Endodermal cell (in vitro differentiated cells): ENCODE measurements around the gene FXYD3. TPM values are rescaled to one million over a fixed set of nuclear protein-coding genes. Genes with fewer than 3 reads are reported as not detected.

ENCODE experiments used
- DNase-seq: peaks from one replicate; pipeline ENCODE4 v3.0.0-alpha.2; 2017
- H3K27ac ChIP-seq: 2 replicates; pipeline ENCODE4 v1.5.1; 2013; ENCODE audit warnings: mild to moderate bottlenecking, low read depth, low read length, moderate library complexity
- H3K27me3 ChIP-seq: 2 replicates; pipeline ENCODE4 v1.6.1; 2013; ENCODE audit warnings: mild to moderate bottlenecking, low read length, moderate library complexity; ENCODE audit not compliant: insufficient read depth, control insufficient read depth, poor library complexity, severe bottlenecking
- H3K36me3 ChIP-seq: 2 replicates; pipeline ENCODE4 v1.7.0; 2013; ENCODE audit warnings: mild to moderate bottlenecking, low read length, moderate library complexity; ENCODE audit not compliant: control insufficient read depth, insufficient read depth
- H3K4me1 ChIP-seq: one replicate; pipeline ENCODE4 v1.7.0; 2013; ENCODE audit warnings: low read length; ENCODE audit not compliant: control insufficient read depth, insufficient read depth
- H3K4me3 ChIP-seq: 2 replicates; pipeline ENCODE4 v1.5.1; 2013; ENCODE audit warnings: mild to moderate bottlenecking, low read length, moderate library complexity
- H3K9ac ChIP-seq: 2 replicates; pipeline ENCODE4 v1.6.1; 2013; ENCODE audit warnings: mild to moderate bottlenecking, low read length, moderate library complexity; ENCODE audit not compliant: poor library complexity, severe bottlenecking; ENCODE audit errors: extremely low read depth
- H3K9me3 ChIP-seq: 2 replicates; pipeline ENCODE4 v1.6.1; 2013; ENCODE audit warnings: mild to moderate bottlenecking, low read length, moderate library complexity; ENCODE audit not compliant: control insufficient read depth
- H3K27ac Mint-ChIP-seq: 2 replicates; pipeline ENCODE4 v1.8.0; 2020; ENCODE audit warnings: mixed read lengths
- H3K27me3 Mint-ChIP-seq: 2 replicates; pipeline ENCODE4 v1.8.0; 2021; ENCODE audit warnings: mild to moderate bottlenecking, mixed read lengths; ENCODE audit not compliant: insufficient read depth
- H3K36me3 Mint-ChIP-seq: 2 replicates; pipeline ENCODE4 v1.8.0; 2020; ENCODE audit warnings: low read depth, mixed read lengths
- H3K4me1 Mint-ChIP-seq: 2 replicates; pipeline ENCODE4 v1.8.0; 2020; ENCODE audit warnings: mixed read lengths
- H3K4me3 Mint-ChIP-seq: 2 replicates; pipeline ENCODE4 v1.8.0; 2020; ENCODE audit warnings: mild to moderate bottlenecking, moderate library complexity, mixed read lengths
- H3K9me3 Mint-ChIP-seq: 2 replicates; pipeline ENCODE4 v1.8.0; 2020; ENCODE audit warnings: mild to moderate bottlenecking, mixed read lengths
- CTCF ChIP-seq: fragments of 200-600 bp; sonication (generic); conservative IDR thresholded peaks from 2 replicates; pipeline ENCODE4 v1.5.0; 2021; ENCODE audit warnings: antibody characterized with exemption, mild to moderate bottlenecking
- WGBS, 2 experiments: methylation state at CpG; one replicate each; pipeline versions ENCODE4 v1.1.5 to v1.1.7; 2013; ENCODE audit warnings: missing lambda C conversion rate in 2 of 2, mixed read lengths in 1 of 2; ENCODE audit not compliant: insufficient coverage in 1 of 2, insufficient read length in 1 of 2; 5-methylcytosine and 5-hydroxymethylcytosine counted together
- total RNA-seq, 2 donors: library from RNA; stranded (reverse); fragmentation: NEBNext Ultra II Directional in 1 of 2; extraction: Animal tissue kit (Norgen Biotek cat#: 25700) in 1 of 2; gene quantifications; 2 replicates in 1 of 2; 3 replicates in 1 of 2; pipeline ENCODE4 v1.2.1, GENCODE V29; 2021

The FXYD3 gene
- total RNA-seq, 2 donors from 2014 or later, result not detected

DNA sequence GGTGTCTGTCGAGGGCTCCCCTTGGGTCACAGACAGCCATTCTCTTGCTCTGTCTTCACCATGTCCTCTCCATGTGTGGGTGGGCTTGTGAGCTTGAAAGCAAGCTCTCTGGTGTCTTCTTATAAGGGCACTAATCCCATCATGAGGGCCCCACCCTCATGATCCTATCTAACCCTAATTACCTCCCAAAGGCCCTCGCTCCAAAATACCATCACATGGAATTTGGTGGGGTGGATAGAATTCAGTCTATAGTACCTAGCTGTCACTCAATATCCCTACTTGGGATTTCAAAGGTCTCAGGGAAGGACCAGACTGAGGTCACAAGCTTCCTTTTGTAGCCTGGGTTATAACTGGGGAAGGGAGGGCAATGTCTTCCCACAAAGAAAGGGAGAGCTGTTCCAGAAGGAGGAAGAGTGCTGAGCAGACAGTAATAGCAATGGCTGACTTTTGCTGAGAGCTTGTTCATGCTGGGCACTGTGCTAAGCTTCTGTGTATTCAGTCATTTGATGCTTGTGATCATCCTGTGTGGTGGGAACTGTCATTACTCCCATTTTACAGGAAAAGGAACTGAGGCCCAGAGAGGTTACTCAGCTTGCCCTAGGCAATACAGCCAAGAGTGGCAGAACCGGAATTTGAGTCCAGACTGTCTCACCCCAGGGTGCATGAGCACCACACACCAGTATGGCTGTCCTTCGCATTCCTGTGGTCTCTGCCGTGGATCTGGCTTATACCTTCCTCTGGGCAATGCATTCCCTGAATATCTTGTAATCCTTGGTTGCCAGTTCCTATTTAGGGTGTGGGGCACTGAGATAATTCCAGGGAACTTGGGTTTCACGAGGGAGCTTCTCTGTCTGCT, 47.1 kb downstream of the FXYD3 start:
- no peak overlapping the region for H3K4me3 ChIP-seq
- no peak overlapping the region for H3K27ac Mint-ChIP-seq
- H3K9me3 Mint-ChIP-seq, result peaks cover 23% of the 10 kb centered on the region
- H3K4me1 Mint-ChIP-seq, result no peaks in the 10 kb centered on the region
- no peak overlapping the region for H3K27ac ChIP-seq
- WGBS, 2 experiments, result 85 to 90% methylated on average over 4 to 5 of the region's 6 CpGs
- DNase-seq, result no peak
- peaks cover 63% of the 10 kb centered on the region for H3K36me3 Mint-ChIP-seq
- no peak overlapping the region for H3K9ac ChIP-seq
- TF ChIP-seq CTCF, result no peak
- peaks cover 27% of the 10 kb centered on the region for H3K9me3 ChIP-seq
- no peaks in the 10 kb centered on the region for H3K27me3 Mint-ChIP-seq
- no peaks in the 10 kb centered on the region for H3K27me3 ChIP-seq
- H3K36me3 ChIP-seq, result no peaks in the 10 kb centered on the region
- H3K4me1 ChIP-seq, result no peaks in the 10 kb centered on the region
- H3K4me3 Mint-ChIP-seq, result no peak overlapping the region

DNA sequence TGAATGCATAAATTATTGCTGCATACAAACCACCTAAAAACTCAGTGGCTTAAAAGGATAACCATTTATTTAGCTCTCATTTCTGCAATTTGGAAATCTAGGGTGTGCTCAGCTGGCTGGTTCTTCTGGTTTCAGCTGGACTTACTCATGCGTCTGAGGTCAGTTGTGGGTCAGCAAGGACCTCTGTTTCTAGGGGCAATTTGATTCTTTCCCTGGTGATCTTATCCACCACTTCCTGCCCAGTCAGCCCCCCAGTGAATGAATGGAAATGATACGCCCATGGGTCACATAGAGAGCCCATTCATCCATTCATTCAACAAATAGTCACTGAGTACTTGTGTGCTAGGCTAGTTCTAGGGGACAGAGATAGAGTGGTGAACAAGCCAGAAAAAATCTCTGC, 48.8 kb downstream of the FXYD3 start:
- Mint-ChIP-seq H3K4me3 (no peak overlapping the region), H3K9me3 (peaks cover 23% of the 10 kb centered on the region), H3K27me3 (no peaks in the 10 kb centered on the region), H3K4me1 (no peaks in the 10 kb centered on the region), H3K36me3 (peaks cover 55% of the 10 kb centered on the region), H3K27ac (no peak overlapping the region)
- DNase-seq, result no peak
- Histone ChIP-seq H3K4me1 (no peaks in the 10 kb centered on the region), H3K9ac (no peak overlapping the region), H3K27me3 (no peaks in the 10 kb centered on the region), H3K9me3 (peaks cover 27% of the 10 kb centered on the region), H3K36me3 (no peaks in the 10 kb centered on the region), H3K4me3 (no peak overlapping the region), H3K27ac (no peak overlapping the region)
- TF ChIP-seq CTCF, result no peak
- WGBS, 2 experiments, result 98 to 100% methylated on average over 1 to 2 of the region's 2 CpGs

DNA sequence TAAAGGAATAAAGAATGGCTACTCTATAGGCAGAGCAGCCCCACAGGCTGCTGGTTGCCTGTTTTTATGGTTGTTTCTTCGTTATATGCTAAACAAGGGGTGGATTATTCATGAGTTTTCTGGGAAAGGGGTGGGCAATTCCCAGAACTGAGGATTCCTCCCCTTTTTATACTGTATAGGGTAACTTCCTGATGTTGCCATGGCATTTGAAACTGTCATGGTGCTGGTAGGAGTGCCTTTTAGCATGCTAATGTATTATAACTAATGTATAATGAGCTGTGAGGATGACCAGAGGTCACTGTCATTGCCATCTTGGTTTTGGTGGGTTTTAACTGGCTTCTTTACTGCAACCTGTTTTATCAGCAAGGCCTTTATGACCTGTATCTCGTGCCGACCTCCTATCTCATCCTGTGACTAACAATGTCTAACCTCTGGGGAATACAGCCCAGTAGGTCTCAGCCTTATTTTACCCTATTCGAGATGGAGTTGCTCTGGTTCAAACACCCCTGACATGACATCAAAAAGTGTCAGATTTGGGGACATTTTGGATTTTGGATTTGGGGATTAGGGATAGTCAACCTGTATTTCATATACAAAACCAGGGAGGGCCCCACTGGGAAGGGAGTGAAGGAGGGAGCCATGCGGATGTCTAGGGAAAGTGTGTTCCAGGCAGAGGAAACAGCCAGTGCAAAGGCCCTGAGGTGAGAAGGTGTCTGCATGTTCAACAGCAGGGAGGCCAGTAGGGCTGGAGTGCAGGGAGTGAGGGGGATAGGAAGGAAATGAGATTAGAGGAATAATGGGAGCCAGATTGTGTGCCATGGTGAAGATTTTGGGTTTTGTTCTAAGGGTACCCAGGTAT, 49.8 kb downstream of the FXYD3 start:
- WGBS, 2 experiments, result 75 to 98% methylated on average over 4 to 5 of the region's 5 CpGs
- H3K36me3 ChIP-seq, result no peaks in the 10 kb centered on the region
- Mint-ChIP-seq H3K27ac (no peak overlapping the region), H3K27me3 (no peaks in the 10 kb centered on the region), H3K4me1 (no peaks in the 10 kb centered on the region), H3K36me3 (peaks cover 53% of the 10 kb centered on the region), H3K9me3 (peaks cover 23% of the 10 kb centered on the region), H3K4me3 (no peak overlapping the region)
- H3K27ac ChIP-seq, result no peak overlapping the region
- no peak overlapping the region for H3K4me3 ChIP-seq
- H3K9me3 ChIP-seq, result peaks cover 27% of the 10 kb centered on the region
- no peak overlapping the region for H3K9ac ChIP-seq
- no peaks in the 10 kb centered on the region for H3K4me1 ChIP-seq
- no peak for DNase-seq
- TF ChIP-seq CTCF, result no peak
- no peaks in the 10 kb centered on the region for H3K27me3 ChIP-seq
